ENCODE results near the gene ATF5. TPM values are rescaled to one million over a fixed set of nuclear protein-coding genes. Genes with fewer than 3 reads are reported as not detected.
A peak's percentile ranks its signal among the peaks of the same experiment; 100 is the strongest.

Gene ATF5
- total RNA-seq, 1 experiment from 2014 or later = 64.0 TPM

GRCh38 chr19:49926515-49926914 lies 2.5 kb upstream of the ATF5 start:
- ChIA-PET CTCF (no interaction called here), POLR2A (no interaction called here)
- Histone ChIP-seq H3K4me3 (ENCODE audit: low read depth, low read length) (no peak overlapping the region), H3K9me3 (no peaks in the 10 kb centered on the region), H3K27me3 (replicated peaks; ENCODE audit: control insufficient read depth, insufficient read depth, low read length) (no peaks in the 10 kb centered on the region), H3K36me3 (ENCODE audit: control insufficient read depth, insufficient read depth, low read length) (peaks cover 7% of the 10 kb centered on the region), H3K4me1 (peaks cover 9% of the 10 kb centered on the region)
- Mint-ChIP-seq H3K36me3 (ENCODE audit: insufficient read depth, unreplicated experiment) (peaks cover 92% of the 10 kb centered on the region), H3K4me1 (ENCODE audit: low read depth, unreplicated experiment) (peaks cover 14% of the 10 kb centered on the region), H3K27me3 (ENCODE audit: insufficient read depth, unreplicated experiment) (no peaks in the 10 kb centered on the region), H3K9me3 (ENCODE audit: unreplicated experiment) (no peaks in the 10 kb centered on the region), H3K27ac (ENCODE audit: unreplicated experiment) (no peak overlapping the region), H3K4me3 (ENCODE audit: unreplicated experiment) (no peak overlapping the region)
- intact Hi-C loops (cut with micrococcal nuclease; ENCODE audit: unreplicated experiment) = no loop called here
- no TSS peak for BruUV-seq (replicated peaks)
- TF ChIP-seq CTCF (IDR thresholded peaks at IDR 0.05; ENCODE audit: insufficient read depth in 1 of 2, low read depth in 1 of 2, low read length in 1 of 2, severe bottlenecking in 1 of 2, unreplicated experiment in 1 of 2) = no peak
- no peak for DNase-seq

GRCh38 chr19:49927526-49928264 lies 1.3 kb upstream of the ATF5 start:
- TF ChIP-seq CTCF (IDR thresholded peaks at IDR 0.05; ENCODE audit: insufficient read depth in 1 of 2, low read depth in 1 of 2, low read length in 1 of 2, severe bottlenecking in 1 of 2, unreplicated experiment in 1 of 2) = no peak
- Mint-ChIP-seq H3K27ac (ENCODE audit: unreplicated experiment) (peak overlapping the region; percentile 92), H3K4me1 (ENCODE audit: low read depth, unreplicated experiment) (peaks cover 14% of the 10 kb centered on the region), H3K36me3 (ENCODE audit: insufficient read depth, unreplicated experiment) (peaks cover 91% of the 10 kb centered on the region), H3K27me3 (ENCODE audit: insufficient read depth, unreplicated experiment) (no peaks in the 10 kb centered on the region), H3K4me3 (ENCODE audit: unreplicated experiment) (peak overlapping the region; percentile 81), H3K9me3 (ENCODE audit: unreplicated experiment) (no peaks in the 10 kb centered on the region)
- H3K4me1 ChIP-seq = peaks cover 9% of the 10 kb centered on the region
- peak overlapping the region; percentile 99 for H3K4me3 ChIP-seq (ENCODE audit: low read depth, low read length)
- peaks cover 7% of the 10 kb centered on the region for H3K36me3 ChIP-seq (ENCODE audit: control insufficient read depth, insufficient read depth, low read length)
- POLR2A ChIA-PET = interaction anchor here (0.7 to 1.7 kb wide), 3 partner anchors 14 to 405 kb away, joined by 3 to 5 read pairs (median 4); no protein-coding TSS in a partner anchor
- BruUV-seq (replicated peaks) = no TSS peak
- H3K27me3 ChIP-seq (replicated peaks; ENCODE audit: control insufficient read depth, insufficient read depth, low read length) = no peaks in the 10 kb centered on the region
- CTCF ChIA-PET = no interaction called here
- intact Hi-C loops (cut with micrococcal nuclease; ENCODE audit: unreplicated experiment) = no loop called here
- no peak for DNase-seq
- no peaks in the 10 kb centered on the region for H3K9me3 ChIP-seq

GRCh38 chr19:49929611-49930482 lies 842 bp downstream of the ATF5 start:
- no TSS peak for BruUV-seq (replicated peaks)
- peak overlapping the region; percentile 81 for H3K4me3 Mint-ChIP-seq (ENCODE audit: unreplicated experiment)
- peaks cover 23% of the 10 kb centered on the region for H3K4me1 Mint-ChIP-seq (ENCODE audit: low read depth, unreplicated experiment)
- Histone ChIP-seq H3K9me3 (no peaks in the 10 kb centered on the region), H3K36me3 (ENCODE audit: control insufficient read depth, insufficient read depth, low read length) (peaks cover 4% of the 10 kb centered on the region), H3K27me3 (replicated peaks; ENCODE audit: control insufficient read depth, insufficient read depth, low read length) (no peaks in the 10 kb centered on the region), H3K4me1 (peaks cover 9% of the 10 kb centered on the region), H3K4me3 (ENCODE audit: low read depth, low read length) (peak overlapping the region; percentile 99)
- H3K36me3 Mint-ChIP-seq (ENCODE audit: insufficient read depth, unreplicated experiment) = peaks cover 78% of the 10 kb centered on the region
- POLR2A ChIA-PET = interaction anchor here (0.6 to 2.3 kb wide), 12 partner anchors 23 to 399 kb away, joined by 3 to 9 read pairs (median 4); partner anchors contain the start of genes AKT1S1, MYH14, RRAS and TBC1D17
- no peaks in the 10 kb centered on the region for H3K27me3 Mint-ChIP-seq (ENCODE audit: insufficient read depth, unreplicated experiment)
- intact Hi-C loops (cut with micrococcal nuclease; ENCODE audit: unreplicated experiment) = loop anchor here (1.0 kb wide), 1 partner anchor 54 kb away; no protein-coding TSS in a partner anchor
- CTCF ChIA-PET = interaction anchor here (1.0 to 2.2 kb wide), 3 partner anchors 9 to 40 kb away, joined by 3 to 9 read pairs (median 5); no protein-coding TSS in a partner anchor
- DNase-seq = peak; percentile 94 to 97
- peak in 1 of 2 experiments; percentile 16 for TF ChIP-seq CTCF (IDR thresholded peaks at IDR 0.05; ENCODE audit: insufficient read depth in 1 of 2, low read depth in 1 of 2, low read length in 1 of 2, severe bottlenecking in 1 of 2, unreplicated experiment in 1 of 2)
- H3K27ac Mint-ChIP-seq (ENCODE audit: unreplicated experiment) = peak overlapping the region; percentile 92
- no peaks in the 10 kb centered on the region for H3K9me3 Mint-ChIP-seq (ENCODE audit: unreplicated experiment)

All from Caco-2 (cell line).